Measurements from ENCODE around the gene KIF2A. TPM values are rescaled to one million over a fixed set of nuclear protein-coding genes. Genes with fewer than 3 reads are reported as not detected.

KIF2A gene
- total and polyA plus RNA-seq, 2 of the 13 experiments (the other 11 are each of a cell fraction or from before 2014, with no cell fraction given) = 8.5 to 19.2 TPM

DNA sequence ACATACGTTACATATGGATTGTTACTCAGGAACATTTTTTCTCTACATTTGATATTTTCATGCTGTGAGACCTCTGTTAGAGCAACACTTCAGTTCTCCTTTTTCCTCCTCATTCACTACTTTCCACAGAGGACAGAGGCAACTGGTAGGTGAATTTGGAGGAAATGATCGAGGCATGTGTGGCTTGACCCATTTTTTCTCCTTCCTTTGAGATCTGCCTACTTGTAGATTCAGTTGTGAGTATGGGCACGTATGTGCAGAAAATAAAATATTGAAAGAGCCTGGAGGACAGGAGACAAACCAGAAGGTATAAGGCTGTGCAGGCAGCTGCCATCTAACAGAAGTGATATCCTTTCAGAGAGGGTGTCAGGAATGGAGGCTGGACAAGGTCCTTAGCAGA, 19.2 kb upstream of the KIF2A start (continued):
- TF ChIP-seq, protein P1, sequence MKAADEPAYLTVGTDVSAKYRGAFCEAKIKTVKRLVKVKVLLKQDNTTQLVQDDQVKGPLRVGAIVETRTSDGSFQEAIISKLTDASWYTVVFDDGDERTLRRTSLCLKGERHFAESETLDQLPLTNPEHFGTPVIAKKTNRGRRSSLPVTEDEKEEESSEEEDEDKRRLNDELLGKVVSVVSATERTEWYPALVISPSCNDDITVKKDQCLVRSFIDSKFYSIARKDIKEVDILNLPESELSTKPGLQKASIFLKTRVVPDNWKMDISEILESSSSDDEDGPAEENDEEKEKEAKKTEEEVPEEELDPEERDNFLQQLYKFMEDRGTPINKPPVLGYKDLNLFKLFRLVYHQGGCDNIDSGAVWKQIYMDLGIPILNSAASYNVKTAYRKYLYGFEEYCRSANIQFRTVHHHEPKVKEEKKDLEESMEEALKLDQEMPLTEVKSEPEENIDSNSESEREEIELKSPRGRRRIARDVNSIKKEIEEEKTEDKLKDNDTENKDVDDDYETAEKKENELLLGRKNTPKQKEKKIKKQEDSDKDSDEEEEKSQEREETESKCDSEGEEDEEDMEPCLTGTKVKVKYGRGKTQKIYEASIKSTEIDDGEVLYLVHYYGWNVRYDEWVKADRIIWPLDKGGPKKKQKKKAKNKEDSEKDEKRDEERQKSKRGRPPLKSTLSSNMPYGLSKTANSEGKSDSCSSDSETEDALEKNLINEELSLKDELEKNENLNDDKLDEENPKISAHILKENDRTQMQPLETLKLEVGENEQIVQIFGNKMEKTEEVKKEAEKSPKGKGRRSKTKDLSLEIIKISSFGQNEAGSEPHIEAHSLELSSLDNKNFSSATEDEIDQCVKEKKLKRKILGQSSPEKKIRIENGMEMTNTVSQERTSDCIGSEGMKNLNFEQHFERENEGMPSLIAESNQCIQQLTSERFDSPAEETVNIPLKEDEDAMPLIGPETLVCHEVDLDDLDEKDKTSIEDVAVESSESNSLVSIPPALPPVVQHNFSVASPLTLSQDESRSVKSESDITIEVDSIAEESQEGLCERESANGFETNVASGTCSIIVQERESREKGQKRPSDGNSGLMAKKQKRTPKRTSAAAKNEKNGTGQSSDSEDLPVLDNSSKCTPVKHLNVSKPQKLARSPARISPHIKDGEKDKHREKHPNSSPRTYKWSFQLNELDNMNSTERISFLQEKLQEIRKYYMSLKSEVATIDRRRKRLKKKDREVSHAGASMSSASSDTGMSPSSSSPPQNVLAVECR (CRISPR knock-in tag; IDR thresholded peaks at IDR 0.05; ENCODE audit: borderline replicate concordance) = no peak
- no peak for TF ChIP-seq SATB2 (CRISPR knock-in tag; IDR thresholded peaks at IDR 0.05)

DNA sequence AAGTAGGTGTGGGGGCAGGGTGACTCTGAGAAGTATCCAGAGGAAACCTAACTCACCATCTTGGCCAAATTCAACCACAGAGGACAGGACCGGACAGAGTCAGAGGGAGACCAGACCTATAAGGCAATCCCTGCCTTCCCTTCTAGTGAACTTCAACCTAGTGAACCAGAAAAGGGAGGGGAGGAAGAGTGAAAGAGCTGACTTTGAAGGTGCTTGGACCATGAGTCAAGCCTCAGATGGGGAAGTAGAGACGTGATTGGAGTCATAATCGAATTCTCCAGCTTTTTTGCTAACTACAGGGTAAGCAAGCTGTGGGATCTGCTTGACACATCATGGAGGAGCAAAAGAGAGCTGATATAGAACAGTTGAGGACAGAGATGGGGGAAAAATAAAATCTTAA, 18.8 kb upstream of the KIF2A start:
- Histone ChIP-seq H3K27ac (ENCODE audit: extremely low read length, insufficient read depth, low read length) (no peak overlapping the region), H3K79me2 (ENCODE audit: insufficient read depth, low read length) (no peaks in the 10 kb centered on the region), H3K36me3 (replicated peaks in 1 of 2; ENCODE audit: control insufficient read depth in 1 of 2, insufficient read depth in 2 of 2, low read length in 2 of 2) (no peaks in the 10 kb centered on the region), H3K9ac (ENCODE audit: insufficient read depth, low read depth, low read length) (no peak overlapping the region), H4K20me1 (ENCODE audit: insufficient read depth, low read length) (no peaks in the 10 kb centered on the region), H3K4me1 (ENCODE audit: insufficient read depth, low read length) (no peaks in the 10 kb centered on the region), H3K27me3 (ENCODE audit: control insufficient read depth in 1 of 2, insufficient read depth in 2 of 2, low read length in 2 of 2) (no peaks in the 10 kb centered on the region), H2AFZ (ENCODE audit: low read length) (no peak overlapping the region), H3K4me2 (ENCODE audit: low read depth, low read length) (no peak overlapping the region), H3K9me3 (ENCODE audit: low read length) (no peaks in the 10 kb centered on the region), H3K4me3 (replicated peaks in 1 of 3; ENCODE audit: insufficient read depth in 1 of 3, low read depth in 2 of 3, low read length in 3 of 3) (no peak overlapping the region)
- no TSS peak for BruUV-seq (replicated peaks)
- CTCF ChIA-PET (ENCODE audit: low intra/inter-chr PET ratio, low total read pairs) = no interaction called here
- ATAC-seq (no peak), FAIRE-seq (no peak), DNase-seq (ENCODE audit: low spot score) (no peak)
- in situ Hi-C loops (cut with HindIII; ENCODE audit: extremely low pct_ligation_motif_present, low pct_unique_long_range_greater_than_20kb) (no loop called here), intact Hi-C loops (cut with micrococcal nuclease; ENCODE audit: unreplicated experiment) (no loop called here)
- WGBS (ENCODE audit: low lambda C conversion rate) = 15% methylated on average over 3 of the region's 3 CpGs
- POLR2A ChIA-PET = no interaction called here
- TF ChIP-seq ZFP90 (CRISPR knock-in tag; IDR thresholded peaks at IDR 0.05; ENCODE audit: borderline replicate concordance) = no peak
- TF ChIP-seq ZNF232 (CRISPR knock-in tag; IDR thresholded peaks at IDR 0.05; ENCODE audit: borderline replicate concordance) = no peak
- TF ChIP-seq, protein P2, sequence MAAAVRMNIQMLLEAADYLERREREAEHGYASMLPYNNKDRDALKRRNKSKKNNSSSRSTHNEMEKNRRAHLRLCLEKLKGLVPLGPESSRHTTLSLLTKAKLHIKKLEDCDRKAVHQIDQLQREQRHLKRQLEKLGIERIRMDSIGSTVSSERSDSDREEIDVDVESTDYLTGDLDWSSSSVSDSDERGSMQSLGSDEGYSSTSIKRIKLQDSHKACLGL (CRISPR knock-in tag; IDR thresholded peaks at IDR 0.05) = no peak
- no peak for TF ChIP-seq ZNF468 (CRISPR knock-in tag; IDR thresholded peaks at IDR 0.05)
- no peak for TF ChIP-seq PRPF4 (IDR thresholded peaks at IDR 0.05; ENCODE audit: low read depth, low read length, poor library complexity, severe bottlenecking)
- no peak for TF ChIP-seq PHF8 (CRISPR knock-in tag; IDR thresholded peaks at IDR 0.05)
- no peak for TF ChIP-seq TAF1 (CRISPR knock-in tag; IDR thresholded peaks at IDR 0.05)
- TF ChIP-seq KMT2A (CRISPR knock-in tag; IDR thresholded peaks at IDR 0.05) = no peak
- no peak for TF ChIP-seq PREB (CRISPR knock-in tag; IDR thresholded peaks at IDR 0.05)
- no peak for TF ChIP-seq CSRNP1 (CRISPR knock-in tag; IDR thresholded peaks at IDR 0.05)
